Measurements from ENCODE around the gene LRRC59.
A peak's percentile ranks its signal among the peaks of the same experiment; 100 is the strongest.

Gene LRRC59

DNA sequence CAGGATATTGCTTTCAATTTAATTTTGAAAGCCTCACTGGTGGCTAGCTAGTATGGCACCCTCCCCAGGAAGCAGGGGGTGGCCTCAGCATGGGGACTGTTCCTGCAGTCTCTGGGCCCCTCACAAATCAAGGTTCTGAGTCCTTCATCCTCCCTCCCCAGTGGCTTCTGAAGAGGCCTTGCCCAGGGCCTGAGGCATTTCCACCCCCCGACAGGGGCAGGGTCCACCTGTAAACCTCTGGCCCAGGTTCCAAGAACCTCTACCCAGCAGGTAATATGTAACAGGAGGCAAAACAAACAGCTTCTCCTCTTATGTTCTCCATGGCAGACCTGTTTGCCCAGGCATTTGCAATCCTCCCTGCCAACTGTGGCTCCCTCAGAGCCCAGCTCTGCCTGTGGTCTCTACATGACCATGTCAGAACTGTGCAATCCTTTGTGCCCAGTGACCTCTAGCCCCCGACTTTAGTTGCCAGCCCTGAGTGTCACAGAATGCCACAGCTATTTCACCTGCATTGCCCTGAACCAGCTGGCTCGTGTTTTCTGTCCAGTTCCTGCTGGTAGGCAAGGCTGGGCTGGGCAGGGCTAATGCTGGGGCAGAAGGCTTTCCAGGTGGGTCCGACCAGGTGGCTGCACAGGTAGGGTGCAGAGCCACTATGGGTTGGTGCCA, 43.0 kb upstream of the LRRC59 start:
- ChIA-PET POLR2A (ENCODE audit: low non-redundant PET) (no interaction called here), CTCF (no interaction called here)
- H3K27ac ChIP-seq, result peak overlapping the region; percentile 30
- TF ChIP-seq CTCF (conservative IDR thresholded peaks at IDR 0.05; ENCODE audit: low read depth), result no peak
- no peak for DNase-seq (ENCODE audit: low spot score)

GRCh38 chr17:50439008-50439407, 41.7 kb upstream of the LRRC59 start:
- no peak for DNase-seq (ENCODE audit: low spot score)
- no peak overlapping the region for H3K27ac ChIP-seq
- ChIA-PET CTCF (interaction anchor here (0.7 kb wide), 1 partner anchor 243 kb away, joined by 6 read pairs; no protein-coding TSS in a partner anchor), POLR2A (ENCODE audit: low non-redundant PET) (interaction anchor here (0.6 kb wide), 1 partner anchor 13 kb away, joined by 6 read pairs; no protein-coding TSS in a partner anchor)
- no peak for TF ChIP-seq CTCF (conservative IDR thresholded peaks at IDR 0.05; ENCODE audit: low read depth)

DNA sequence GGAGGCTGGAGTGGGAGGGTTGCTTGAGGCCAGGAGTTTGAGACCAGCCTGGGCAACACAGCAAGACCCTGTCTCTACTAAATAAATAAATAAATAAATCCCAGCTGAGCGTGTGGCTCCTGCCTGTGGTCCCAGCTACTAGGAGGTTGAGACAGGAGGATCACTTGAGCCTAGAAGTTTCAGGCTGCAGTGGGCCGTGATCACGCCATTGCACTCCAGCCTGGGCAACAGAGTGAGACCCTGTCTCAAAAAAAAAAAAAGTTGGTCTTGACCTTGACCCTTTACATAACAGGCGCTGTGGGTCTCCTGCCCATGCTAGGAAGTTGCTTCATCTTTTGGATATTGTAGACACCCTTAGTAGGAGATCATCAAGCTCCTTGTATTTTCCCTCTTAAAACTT, 40.1 kb upstream of the LRRC59 start:
- no peak overlapping the region for H3K27ac ChIP-seq
- no peak for DNase-seq (ENCODE audit: low spot score)
- ChIA-PET CTCF (no interaction called here), POLR2A (ENCODE audit: low non-redundant PET) (no interaction called here)
- no peak for TF ChIP-seq CTCF (conservative IDR thresholded peaks at IDR 0.05; ENCODE audit: low read depth)

- CTCF ChIA-PET, result interaction anchor here (0.6 to 1.6 kb wide), 2 partner anchors 35 to 254 kb away, joined by 3 to 7 read pairs; partner anchors contain the start of gene LRRC59
Measured at GRCh38 chr17:50432125-50432762, 34.9 kb upstream of the LRRC59 start.

DNA sequence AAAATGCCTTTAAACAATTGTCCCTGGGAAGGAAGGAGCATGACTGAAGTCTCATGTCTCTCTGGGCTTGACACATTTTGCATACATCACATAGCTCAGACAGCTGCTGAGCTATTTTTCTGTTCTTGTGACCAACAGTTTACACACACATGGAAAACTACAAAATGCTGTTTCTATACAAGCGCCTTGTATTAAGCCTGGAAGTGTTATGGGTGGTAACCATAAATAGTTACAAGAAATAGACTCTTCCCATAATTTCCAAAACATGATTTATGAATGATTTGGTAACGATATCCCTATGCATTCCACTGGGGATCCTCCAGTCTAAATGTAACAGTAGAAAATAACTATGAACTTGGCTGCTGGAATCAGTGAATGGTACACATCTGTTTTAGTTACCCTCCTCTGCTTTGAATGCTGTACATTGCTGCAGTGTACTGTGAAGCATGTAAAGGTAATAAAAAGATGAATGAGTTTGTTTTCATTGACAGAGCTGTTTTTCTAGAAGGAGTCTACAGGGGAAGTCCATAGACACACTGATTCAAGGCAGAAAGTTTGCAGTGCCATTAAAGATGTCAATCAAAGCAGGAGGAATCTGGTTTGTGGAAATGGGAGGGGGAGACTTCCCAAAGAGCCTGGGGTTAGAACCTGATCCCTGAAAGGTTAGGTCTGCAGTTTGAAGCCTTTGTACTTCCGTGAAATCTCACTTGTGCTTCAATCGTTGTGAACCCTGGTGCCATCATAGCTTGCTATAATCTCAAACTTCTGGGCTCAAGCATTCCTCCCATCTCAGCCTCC, 33.7 kb upstream of the LRRC59 start:
- no peak for TF ChIP-seq CTCF (conservative IDR thresholded peaks at IDR 0.05; ENCODE audit: low read depth)
- DNase-seq (ENCODE audit: low spot score), result no peak
- no peak overlapping the region for H3K27ac ChIP-seq
- POLR2A ChIA-PET (ENCODE audit: low non-redundant PET), result no interaction called here
- CTCF ChIA-PET, result no interaction called here

More at GRCh38 chr17:50432125-50432762, 34.9 kb upstream of the LRRC59 start:
- no peak overlapping the region for H3K27ac ChIP-seq
- no peak for DNase-seq (ENCODE audit: low spot score)
- TF ChIP-seq CTCF (conservative IDR thresholded peaks at IDR 0.05; ENCODE audit: low read depth), result no peak
- POLR2A ChIA-PET (ENCODE audit: low non-redundant PET), result no interaction called here

GRCh38 chr17:50429793-50430192, 32.5 kb upstream of the LRRC59 start:
- DNase-seq (ENCODE audit: low spot score), result no peak
- H3K27ac ChIP-seq, result peak overlapping the region; percentile 85
- ChIA-PET CTCF (interaction anchor here (1.4 kb wide), 1 partner anchor 32 kb away, joined by 8 read pairs; the partner anchor contains the start of gene LRRC59), POLR2A (ENCODE audit: low non-redundant PET) (no interaction called here)
- no peak for TF ChIP-seq CTCF (conservative IDR thresholded peaks at IDR 0.05; ENCODE audit: low read depth)

Data from RWPE1 (cell line).